Kidney (tissue), 14 donors: Measurements from ENCODE around the gene NUDT2. TPM values are rescaled to one million over a fixed set of nuclear protein-coding genes. Genes with fewer than 3 reads are reported as not detected.

Experiments
- DNase-seq, 5 donors: peaks; one replicate each; pipeline ENCODE4 v3.0.0-alpha.2; 2013 to 2020
- FAIRE-seq: peaks from 2 replicates; lab custom pipeline; 2012; peaks lifted over from hg19 to GRCh38; lab: Jason Lieb, UNC
- H3K27ac ChIP-seq, 2 donors: one replicate each; pipeline ENCODE4 v1.7.0; 2013; ENCODE audit warnings: low read depth in 2 of 2, low read length in 2 of 2, inconsistent platforms in 1 of 2
- H3K27me3 ChIP-seq: one replicate; pipeline ENCODE4 v1.7.1; 2013; ENCODE audit warnings: low read length, inconsistent platforms; ENCODE audit not compliant: control insufficient read depth, insufficient read depth
- H3K36me3 ChIP-seq, 3 donors: one replicate each; pipeline versions ENCODE4 v1.7.0 to v1.7.1; 2013; ENCODE audit warnings: low read length in 3 of 3, control low read depth in 1 of 3, inconsistent platforms in 1 of 3; ENCODE audit not compliant: insufficient read depth in 3 of 3, control insufficient read depth in 2 of 3
- H3K4me1 ChIP-seq, 3 donors: one replicate each; pipeline versions ENCODE4 v1.7.0 to v1.7.1; 2013; ENCODE audit warnings: low read length in 3 of 3, inconsistent platforms in 1 of 3, low read depth in 1 of 3; ENCODE audit not compliant: control insufficient read depth in 2 of 3, insufficient read depth in 2 of 3
- H3K4me3 ChIP-seq, 3 donors: one replicate each; pipeline versions ENCODE4 v1.7.0 to v1.8.1; 2013; ENCODE audit warnings: low read length in 3 of 3, control low read depth in 1 of 3, inconsistent platforms in 1 of 3
- H3K9ac ChIP-seq, 3 donors: one replicate each; pipeline versions ENCODE4 v1.7.0 to v1.7.1; 2013; ENCODE audit warnings: low read length in 3 of 3, control low read depth in 1 of 3, inconsistent platforms in 1 of 3
- H3K9me3 ChIP-seq, 3 donors: one replicate each; pipeline versions ENCODE4 v1.7.0 to v1.7.1; 2013; ENCODE audit warnings: low read length in 3 of 3, control low read depth in 1 of 3, inconsistent platforms in 1 of 3; ENCODE audit not compliant: control insufficient read depth in 2 of 3, insufficient read depth in 1 of 3
- intact Hi-C: fragments of 100-400 bp; cut with DNase I; formaldehyde crosslinking; loops from one replicate; pipeline ENCODE4 v1.11.1; 2022
- polyA plus RNA-seq: library from polyadenylated mRNA; stranded (reverse); fragments of 350-450 nt; fragmentation: Illumina TruSeq; extraction: RNeasy Lipid Tissue Mini Kit (QIAGEN cat#74804); gene quantifications from one replicate; pipeline ENCODE4 v1.2.3, GENCODE V29; 2014; ENCODE audit warnings: low read depth, low replicate concordance; ENCODE audit not compliant: insufficient read depth
- total RNA-seq: library from RNA; stranded (reverse); fragmentation: NEBNext Ultra II Directional; extraction: Animal tissue kit (Norgen Biotek cat#: 25700); gene quantifications from one replicate; pipeline ENCODE4 v1.2.1, GENCODE V29; 2021
- TF ChIP-seq, protein P1 (sequence below): IDR thresholded peaks from 3 replicates; pipeline ENCODE4 v1.5.1; 2012; ENCODE audit warnings: mild to moderate bottlenecking, moderate library complexity, borderline replicate concordance; ENCODE audit not compliant: insufficient read depth; ENCODE audit errors: extremely low read depth
- donor health status: control.
- donor health status: control.
- donor health status: control.
- donor health status: control.
- donor health status: control.
- donor health status: DM: yes; HTN: yes; CAD: no.
- donor health status: Normal renal cell carcinoma (clear cell type).

Gene NUDT2
- total and polyA plus RNA-seq, 2 donors from 2014 or later: 12.6 to 32.1 TPM

GRCh38 chr9:34332076-34332964 lies 3.0 kb downstream of the NUDT2 start:
- H3K9ac ChIP-seq: no peak overlapping the region
- no peak overlapping the region for H3K4me3 ChIP-seq
- TF ChIP-seq, protein P1, sequence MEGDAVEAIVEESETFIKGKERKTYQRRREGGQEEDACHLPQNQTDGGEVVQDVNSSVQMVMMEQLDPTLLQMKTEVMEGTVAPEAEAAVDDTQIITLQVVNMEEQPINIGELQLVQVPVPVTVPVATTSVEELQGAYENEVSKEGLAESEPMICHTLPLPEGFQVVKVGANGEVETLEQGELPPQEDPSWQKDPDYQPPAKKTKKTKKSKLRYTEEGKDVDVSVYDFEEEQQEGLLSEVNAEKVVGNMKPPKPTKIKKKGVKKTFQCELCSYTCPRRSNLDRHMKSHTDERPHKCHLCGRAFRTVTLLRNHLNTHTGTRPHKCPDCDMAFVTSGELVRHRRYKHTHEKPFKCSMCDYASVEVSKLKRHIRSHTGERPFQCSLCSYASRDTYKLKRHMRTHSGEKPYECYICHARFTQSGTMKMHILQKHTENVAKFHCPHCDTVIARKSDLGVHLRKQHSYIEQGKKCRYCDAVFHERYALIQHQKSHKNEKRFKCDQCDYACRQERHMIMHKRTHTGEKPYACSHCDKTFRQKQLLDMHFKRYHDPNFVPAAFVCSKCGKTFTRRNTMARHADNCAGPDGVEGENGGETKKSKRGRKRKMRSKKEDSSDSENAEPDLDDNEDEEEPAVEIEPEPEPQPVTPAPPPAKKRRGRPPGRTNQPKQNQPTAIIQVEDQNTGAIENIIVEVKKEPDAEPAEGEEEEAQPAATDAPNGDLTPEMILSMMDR: peak; percentile 68
- FAIRE-seq (peak; percentile 21), DNase-seq (peak in 2 of 5 donors; percentile 38 to 65)
- no peaks in the 10 kb centered on the region for H3K27me3 ChIP-seq
- no peak overlapping the region for H3K27ac ChIP-seq
- H3K36me3 ChIP-seq: no peaks in the 10 kb centered on the region
- intact Hi-C loops: no loop called here
- peaks cover 0 to 4% (median 2%) of the 10 kb centered on the region in 3 donors for H3K4me1 ChIP-seq
- H3K9me3 ChIP-seq: no peaks in the 10 kb centered on the region

- intact Hi-C loops: no loop called here
- DNase-seq (no peak), FAIRE-seq (no peak)
- no peak overlapping the region for H3K4me3 ChIP-seq
- peaks cover 0 to 3% (median 2%) of the 10 kb centered on the region in 3 donors for H3K36me3 ChIP-seq
- H3K4me1 ChIP-seq: peaks cover 0 to 4% (median 2%) of the 10 kb centered on the region in 3 donors
- TF ChIP-seq, protein P1: no peak
- no peak overlapping the region for H3K9ac ChIP-seq
- H3K9me3 ChIP-seq: no peaks in the 10 kb centered on the region
- H3K27me3 ChIP-seq: no peaks in the 10 kb centered on the region
- H3K27ac ChIP-seq: no peak overlapping the region
Measured at GRCh38 chr9:34333836-34334235, 4.5 kb downstream of the NUDT2 start.

DNA sequence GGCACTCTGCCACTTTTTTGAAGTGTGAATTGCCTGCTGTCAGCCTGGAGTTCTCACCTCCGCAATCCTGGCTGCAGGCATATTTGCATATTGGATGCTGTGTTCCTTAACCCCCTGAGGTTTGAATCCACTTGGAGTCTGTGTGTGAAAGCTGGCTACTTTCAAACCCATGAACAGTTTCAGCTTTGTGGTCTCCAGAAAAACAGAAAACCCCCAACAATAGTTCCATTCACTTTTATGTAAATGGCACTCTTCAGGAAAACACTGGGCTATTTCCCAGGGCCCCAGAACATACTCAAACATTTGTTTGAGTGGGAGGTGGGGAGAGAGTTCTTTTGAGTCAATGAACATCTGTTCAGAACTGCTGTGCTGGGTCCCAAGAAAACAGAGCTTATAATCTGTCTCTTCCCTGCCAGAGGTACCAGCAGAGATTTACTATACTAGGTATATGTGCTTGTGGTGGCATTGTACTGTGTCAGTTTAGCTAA lies 5.0 kb downstream of the NUDT2 start:
- Histone ChIP-seq H3K9ac (no peak overlapping the region), H3K9me3 (no peaks in the 10 kb centered on the region), H3K27ac (no peak overlapping the region), H3K4me3 (no peak overlapping the region), H3K4me1 (peaks cover 0 to 4% (median 2%) of the 10 kb centered on the region in 3 donors), H3K36me3 (peaks cover 3 to 8% (median 7%) of the 10 kb centered on the region in 3 donors), H3K27me3 (no peaks in the 10 kb centered on the region)
- no peak for FAIRE-seq
- DNase-seq: no peak
- TF ChIP-seq, protein P1: no peak
- intact Hi-C loops: no loop called here
